H9 (cell line): ENCODE data around the gene SMAD3. TPM values are rescaled to one million over a fixed set of nuclear protein-coding genes. Genes with fewer than 3 reads are reported as not detected.

Experiments used
- DNase-seq: peaks from one replicate; pipeline ENCODE4 v3.0.0-alpha.2; 2017
- H2AFZ ChIP-seq: one replicate; pipeline ENCODE4 v1.6.1; 2013; ENCODE audit warnings: mild to moderate bottlenecking, low read length, control low read depth, moderate library complexity
- H2AK5ac ChIP-seq: 2 replicates; pipeline ENCODE4 v1.6.1; 2013; ENCODE audit warnings: low read length, control low read depth, mixed read lengths; ENCODE audit not compliant: insufficient read length
- H2BK120ac ChIP-seq: one replicate; pipeline ENCODE4 v1.6.1; 2013; ENCODE audit warnings: low read depth, mild to moderate bottlenecking, low read length, control low read depth, inconsistent platforms; ENCODE audit not compliant: poor library complexity, severe bottlenecking
- H2BK12ac ChIP-seq: 2 replicates; pipeline ENCODE4 v1.6.1; 2013; ENCODE audit warnings: low read length, control low read depth, mixed read lengths, low read depth; ENCODE audit not compliant: insufficient read length
- H2BK15ac ChIP-seq: 2 replicates; pipeline ENCODE4 v1.6.1; 2013; ENCODE audit warnings: low read depth, low read length, control low read depth
- H2BK20ac ChIP-seq: one replicate; pipeline ENCODE4 v1.6.1; 2013; ENCODE audit warnings: low read depth, mild to moderate bottlenecking, low read length, control low read depth, inconsistent platforms; ENCODE audit not compliant: poor library complexity, severe bottlenecking
- H2BK5ac ChIP-seq: 2 replicates; pipeline ENCODE4 v1.6.1; 2013; ENCODE audit warnings: low read length, control low read depth, mixed read lengths; ENCODE audit not compliant: insufficient read length
- H3K14ac ChIP-seq: 2 replicates; pipeline ENCODE4 v1.6.1; 2013; ENCODE audit warnings: low read length, control low read depth; ENCODE audit not compliant: insufficient read depth
- H3K18ac ChIP-seq: 2 replicates; pipeline ENCODE4 v1.6.1; 2013; ENCODE audit warnings: low read depth, mild to moderate bottlenecking, mixed read lengths, low read length, control low read depth; ENCODE audit not compliant: insufficient read length
- H3K23ac ChIP-seq: 2 replicates; pipeline ENCODE4 v1.6.1; 2013; ENCODE audit warnings: low read length, control low read depth, mixed read lengths, low read depth; ENCODE audit not compliant: insufficient read length
- H3K23me2 ChIP-seq: 2 replicates; pipeline ENCODE4 v1.6.1; 2013; ENCODE audit warnings: low read depth, mild to moderate bottlenecking, mixed read lengths, low read length, control low read depth; ENCODE audit not compliant: insufficient read length, poor library complexity, severe bottlenecking
- H3K27ac ChIP-seq: 2 replicates; pipeline ENCODE4 v1.5.1; 2013; ENCODE audit warnings: low read length, control low read depth, mixed read lengths, low read depth; ENCODE audit not compliant: insufficient read length
- H3K27me3 ChIP-seq: 2 replicates; pipeline ENCODE4 v1.6.1; 2013; ENCODE audit warnings: low read length, control low read depth, inconsistent platforms; ENCODE audit not compliant: insufficient read depth
- H3K4ac ChIP-seq: 2 replicates; pipeline ENCODE4 v1.6.1; 2013; ENCODE audit warnings: low read depth, mild to moderate bottlenecking, control low read depth, inconsistent platforms, low read length, moderate library complexity
- H3K4me1 ChIP-seq: 2 replicates; pipeline ENCODE4 v1.6.1; 2013; ENCODE audit warnings: low read length, control low read depth, inconsistent platforms; ENCODE audit not compliant: insufficient read depth
- H3K4me2 ChIP-seq: 2 replicates; pipeline ENCODE4 v1.6.1; 2013; ENCODE audit warnings: low read length, control low read depth, mixed read lengths; ENCODE audit not compliant: insufficient read length, insufficient read depth
- H3K56ac ChIP-seq: 2 replicates; pipeline ENCODE4 v1.6.1; 2013; ENCODE audit warnings: low read depth, mild to moderate bottlenecking, mixed read lengths, low read length, control low read depth; ENCODE audit not compliant: insufficient read length
- H3K79me1 ChIP-seq: 2 replicates; pipeline ENCODE4 v1.6.1; 2013; ENCODE audit warnings: low read depth, mild to moderate bottlenecking, moderate library complexity, low read length, control low read depth, inconsistent platforms; ENCODE audit not compliant: insufficient read depth, poor library complexity, severe bottlenecking
- H3K79me2 ChIP-seq: 2 replicates; pipeline ENCODE4 v1.6.1; 2013; ENCODE audit warnings: low read length, control low read depth, inconsistent platforms; ENCODE audit not compliant: insufficient read depth
- H3K9ac ChIP-seq: 2 replicates; pipeline ENCODE4 v1.6.1; 2013; ENCODE audit warnings: low read length, control low read depth, mixed read lengths; ENCODE audit not compliant: insufficient read length; ENCODE audit errors: extremely low read depth
- H3K9me3 ChIP-seq: one replicate; pipeline ENCODE4 v1.6.1; 2013; ENCODE audit warnings: low read depth, low read length, inconsistent platforms; ENCODE audit not compliant: control insufficient read depth
- H3T11ph ChIP-seq: one replicate; pipeline ENCODE4 v1.6.1; 2013; ENCODE audit warnings: mild to moderate bottlenecking, low read length, control low read depth, inconsistent platforms
- H4K20me1 ChIP-seq: one replicate; pipeline ENCODE4 v1.6.1; 2013; ENCODE audit not compliant: control insufficient read depth, insufficient read length, insufficient read depth
- H4K5ac ChIP-seq: 2 replicates; pipeline ENCODE4 v1.6.1; 2013; ENCODE audit warnings: low read depth, mild to moderate bottlenecking, mixed read lengths, low read length, control low read depth; ENCODE audit not compliant: insufficient read length
- H4K8ac ChIP-seq: replicated peaks from 2 replicates; pipeline ENCODE4 v1.6.1; 2013; ENCODE audit warnings: low read length, control low read depth, mixed read lengths, low read depth; ENCODE audit not compliant: insufficient read length
- H4K91ac ChIP-seq: 2 replicates; pipeline ENCODE4 v1.6.1; 2013; ENCODE audit warnings: low read depth, mild to moderate bottlenecking, moderate library complexity, mixed read lengths, low read length, control low read depth; ENCODE audit not compliant: insufficient read length
- H3K27ac Mint-ChIP-seq, 3 experiments: 2 replicates in 2 of 3; 3 replicates in 1 of 3; pipeline ENCODE4 v1.8.0; 2020 to 2021; ENCODE audit warnings: mixed read lengths in 3 of 3, mild to moderate bottlenecking in 1 of 3, moderate library complexity in 1 of 3
- H3K27me3 Mint-ChIP-seq: 2 replicates; pipeline ENCODE4 v1.8.0; 2021; ENCODE audit warnings: low read depth, mild to moderate bottlenecking, moderate library complexity, mixed read lengths
- H3K36me3 Mint-ChIP-seq, 3 experiments: 2 replicates in 2 of 3; 3 replicates in 1 of 3; pipeline ENCODE4 v1.8.0; 2020 to 2021; ENCODE audit warnings: low read depth in 3 of 3, mixed read lengths in 3 of 3; ENCODE audit not compliant: insufficient read depth in 1 of 3
- H3K4me1 Mint-ChIP-seq, 2 experiments: 2 replicates each; pipeline ENCODE4 v1.8.0; 2020; ENCODE audit warnings: mixed read lengths in 2 of 2
- H3K4me3 Mint-ChIP-seq, 2 experiments: 2 replicates in 1 of 2; 3 replicates in 1 of 2; pipeline ENCODE4 v1.8.0; 2020 to 2021; ENCODE audit warnings: mild to moderate bottlenecking in 2 of 2, mixed read lengths in 2 of 2, moderate library complexity in 1 of 2
- H3K9me3 Mint-ChIP-seq, 2 experiments: 2 replicates in 1 of 2; 3 replicates in 1 of 2; pipeline ENCODE4 v1.8.0; 2020; ENCODE audit warnings: mild to moderate bottlenecking in 2 of 2, mixed read lengths in 2 of 2, moderate library complexity in 1 of 2
- CTCF ChIP-seq: fragments of 200-600 bp; sonication (generic); conservative IDR thresholded peaks from 3 replicates; pipeline ENCODE4 v1.8.0; 2021; ENCODE audit warnings: antibody characterized with exemption, mild to moderate bottlenecking
- WGBS: extraction: QIAGEN DNeasy Blood & Tissue Kit; methylation state at CpG from one replicate; pipeline ENCODE4 v1.1.7; 2013; ENCODE audit warnings: missing lambda C conversion rate, low lambda C conversion rate, mixed read lengths; ENCODE audit not compliant: insufficient read length; ENCODE audit errors: extremely low coverage; 5-methylcytosine and 5-hydroxymethylcytosine counted together
- total RNA-seq: library from RNA; stranded (reverse); gene quantifications from 2 replicates; pipeline ENCODE4 v1.2.1, GENCODE V29; 2021

Gene SMAD3
- total RNA-seq, 1 experiment from 2014 or later = 26.7 TPM

- DNase-seq = peak; percentile 12
- WGBS = no CpG with 5 or more reads among the region's 9 CpGs
- no peak overlapping the region for H4K5ac ChIP-seq
- no peaks in the 10 kb centered on the region; a peak in 1 of 5 replicates for H3K9me3 Mint-ChIP-seq
- H2BK120ac ChIP-seq = no peak overlapping the region
- no peak overlapping the region for H3K23ac ChIP-seq
- H2BK5ac ChIP-seq = no peak overlapping the region
- H3K14ac ChIP-seq = peak overlapping the region; percentile 16; the same call in 1 of the 2 replicates
- peaks cover 11% of the 10 kb centered on the region for H3K4me1 ChIP-seq
- H2BK15ac ChIP-seq = no peak overlapping the region
- H2BK12ac ChIP-seq = no peak overlapping the region
- no peak overlapping the region for H3K4me2 ChIP-seq
- TF ChIP-seq CTCF = no peak
- H4K8ac ChIP-seq = no peak overlapping the region
- H3K18ac ChIP-seq = no peak overlapping the region
- no peak overlapping the region for H2AFZ ChIP-seq
- H3K27me3 ChIP-seq = no peaks in the 10 kb centered on the region
- no peaks in the 10 kb centered on the region for H3K79me1 ChIP-seq
- no peaks in the 10 kb centered on the region; the same call in 1 of the 2 replicates for H3K27me3 Mint-ChIP-seq
- H4K20me1 ChIP-seq = no peaks in the 10 kb centered on the region
- no peaks in the 10 kb centered on the region for H3K23me2 ChIP-seq
- H3K27ac Mint-ChIP-seq = peak overlapping the region in 1 of 3 experiments; percentile 8; a peak in 2 of 7 replicates
- H3K79me2 ChIP-seq = no peaks in the 10 kb centered on the region
- H3K36me3 Mint-ChIP-seq = no peaks in the 10 kb centered on the region
- no peak overlapping the region for H3K27ac ChIP-seq
- no peak overlapping the region for H3K4me3 Mint-ChIP-seq
- peaks cover 44 to 49% of the 10 kb centered on the region in 2 experiments for H3K4me1 Mint-ChIP-seq
- H3K56ac ChIP-seq = no peak overlapping the region
- H3T11ph ChIP-seq = no peak overlapping the region
- no peak overlapping the region for H3K9ac ChIP-seq
- no peak overlapping the region for H2BK20ac ChIP-seq
- no peak overlapping the region for H4K91ac ChIP-seq
- no peaks in the 10 kb centered on the region for H3K9me3 ChIP-seq
- no peak overlapping the region for H2AK5ac ChIP-seq
- H3K4ac ChIP-seq = no peak overlapping the region
Observed at GRCh38 chr15:67025719-67026609, 39.4 kb upstream of the SMAD3 start.
